ENCODE measurements around the gene SLC6A18.

SLC6A18 gene

GRCh38 chr5:1203968-1204692, 21.1 kb upstream of the SLC6A18 start:
- no peak for DNase-seq

GRCh38 chr5:1204693-1205242, 20.4 kb upstream of the SLC6A18 start:
- peak; percentile 62 for DNase-seq

- DNase-seq: no peak
These were observed 19.7 kb upstream of the SLC6A18 start for GRCh38 chr5:1205255-1206180.

GRCh38 chr5:1206521-1207412, 18.4 kb upstream of the SLC6A18 start:
- DNase-seq: no peak

GRCh38 chr5:1207555-1207954, 17.6 kb upstream of the SLC6A18 start:
- DNase-seq: no peak

- no peak for DNase-seq
These were observed 16.9 kb upstream of the SLC6A18 start for GRCh38 chr5:1208221-1208742.

GRCh38 chr5:1208743-1209488, 16.3 kb upstream of the SLC6A18 start:
- no peak for DNase-seq

GRCh38 chr5:1209489-1209852, 15.7 kb upstream of the SLC6A18 start:
- no peak for DNase-seq

- DNase-seq: no peak
These were observed 15.0 kb upstream of the SLC6A18 start for GRCh38 chr5:1209896-1210776.

- no peak for DNase-seq
These were observed 14.3 kb upstream of the SLC6A18 start for GRCh38 chr5:1210832-1211251.

GRCh38 chr5:1211701-1212100, 13.5 kb upstream of the SLC6A18 start:
- DNase-seq: no peak

GRCh38 chr5:1212271-1212670, 12.9 kb upstream of the SLC6A18 start:
- no peak for DNase-seq

- DNase-seq: no peak
These were observed 12.3 kb upstream of the SLC6A18 start for GRCh38 chr5:1212881-1213280.

GRCh38 chr5:1213508-1214162, 11.5 kb upstream of the SLC6A18 start:
- DNase-seq: no peak

- DNase-seq: no peak
These were observed 10.8 kb upstream of the SLC6A18 start for GRCh38 chr5:1214163-1214935.

- DNase-seq: no peak
These were observed 10.3 kb upstream of the SLC6A18 start for GRCh38 chr5:1214936-1215220.

- no peak for DNase-seq
These were observed 9.7 kb upstream of the SLC6A18 start for GRCh38 chr5:1215320-1216096.

- no peak for DNase-seq
These were observed 8.8 kb upstream of the SLC6A18 start for GRCh38 chr5:1216211-1216917.
